ENCODE results near the gene TP53RK.

DNA sequence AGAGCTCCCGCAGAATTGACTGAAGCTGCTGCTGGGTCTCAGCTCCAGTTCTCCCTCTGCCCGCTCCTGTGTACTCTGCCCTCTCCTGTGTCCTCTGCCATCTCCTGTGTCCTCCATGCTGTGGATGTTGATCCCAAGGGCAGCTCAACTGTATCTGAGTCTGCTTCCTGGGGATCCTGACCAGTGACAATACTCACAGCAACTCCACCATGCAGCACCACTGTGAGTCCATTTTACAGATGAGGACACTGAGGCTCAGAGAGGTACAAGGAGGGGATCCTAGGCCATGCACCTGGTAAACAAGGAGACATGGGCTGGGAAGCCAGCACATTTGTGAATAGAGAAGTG is 8.6 kb downstream of the TP53RK start:
- no peak for TF ChIP-seq CTCF (IDR thresholded peaks at IDR 0.05)
- no peak for TF ChIP-seq EP300 (IDR thresholded peaks at IDR 0.05)
